GM12875 (cell line): ENCODE results near the gene USP4.

Experiments used
- H3K4me3 ChIP-seq: one replicate; pipeline ENCODE4 v1.5.1; 2011; ENCODE audit warnings: low read depth, low read length, control low read depth
- CTCF ChIP-seq: IDR thresholded peaks from 2 replicates; pipeline ENCODE4 v1.5.1; 2011; ENCODE audit warnings: low read depth, mild to moderate bottlenecking, control low read depth, inconsistent platforms, low read length, moderate library complexity, borderline replicate concordance; ENCODE audit not compliant: insufficient read depth

Gene USP4

GRCh38 chr3:49266410-49267095, 73.3 kb downstream of the USP4 start:
- TF ChIP-seq CTCF, result no peak

GRCh38 chr3:49265661-49266386, 74.0 kb downstream of the USP4 start:
- H3K4me3 ChIP-seq, result no peak overlapping the region
- TF ChIP-seq CTCF, result no peak

More at GRCh38 chr3:49266410-49267095, 73.3 kb downstream of the USP4 start:
- no peak overlapping the region for H3K4me3 ChIP-seq

- H3K4me3 ChIP-seq, result no peak overlapping the region
- no peak for TF ChIP-seq CTCF
These were observed 76.5 kb downstream of the USP4 start for GRCh38 chr3:49263159-49263889.

GRCh38 chr3:49260806-49261324, 79.0 kb downstream of the USP4 start:
- H3K4me3 ChIP-seq, result no peak overlapping the region
- no peak for TF ChIP-seq CTCF

- no peak overlapping the region for H3K4me3 ChIP-seq
- no peak for TF ChIP-seq CTCF
These were observed 82.7 kb downstream of the USP4 start for GRCh38 chr3:49257187-49257586.

GRCh38 chr3:49255718-49256511, 83.9 kb downstream of the USP4 start:
- no peak for TF ChIP-seq CTCF
- H3K4me3 ChIP-seq, result no peak overlapping the region
